Hepatocyte (in vitro differentiated cells): ENCODE data around the gene ARID5A.

ENCODE experiments used
- CTCF ChIP-seq: fragments of 200-600 bp; sonication (generic); IDR thresholded peaks from 2 replicates; pipeline ENCODE4 v1.5.1; 2016; ENCODE audit warnings: antibody characterized with exemption, mild to moderate bottlenecking; ENCODE audit not compliant: poor library complexity
- EZH2 ChIP-seq: fragments of 200-600 bp; sonication (generic); IDR thresholded peaks from 2 replicates; pipeline ENCODE4 v1.6.1; 2016; ENCODE audit warnings: antibody characterized with exemption, mild to moderate bottlenecking, borderline replicate concordance

- TF ChIP-seq CTCF = no peak
- no peak for TF ChIP-seq EZH2
These were observed 31.2 kb upstream of the ARID5A start, which contains the start of gene NEURL3 for GRCh38 chr2:96505231-96505889.
